Kidney (tissue), 14 donors: ENCODE data around the gene CACNB4. TPM values are rescaled to one million over a fixed set of nuclear protein-coding genes. Genes with fewer than 3 reads are reported as not detected.

Source experiments
- DNase-seq, 5 donors: peaks; one replicate each; pipeline ENCODE4 v3.0.0-alpha.2; 2013 to 2020
- FAIRE-seq: peaks from 2 replicates; lab custom pipeline; 2012; peaks lifted over from hg19 to GRCh38; lab: Jason Lieb, UNC
- H3K27ac ChIP-seq, 2 donors: one replicate each; pipeline ENCODE4 v1.7.0; 2013; ENCODE audit warnings: low read depth in 2 of 2, low read length in 2 of 2, inconsistent platforms in 1 of 2
- H3K27me3 ChIP-seq: one replicate; pipeline ENCODE4 v1.7.1; 2013; ENCODE audit warnings: low read length, inconsistent platforms; ENCODE audit not compliant: control insufficient read depth, insufficient read depth
- H3K36me3 ChIP-seq, 3 donors: one replicate each; pipeline versions ENCODE4 v1.7.0 to v1.7.1; 2013; ENCODE audit warnings: low read length in 3 of 3, control low read depth in 1 of 3, inconsistent platforms in 1 of 3; ENCODE audit not compliant: insufficient read depth in 3 of 3, control insufficient read depth in 2 of 3
- H3K4me1 ChIP-seq, 3 donors: one replicate each; pipeline versions ENCODE4 v1.7.0 to v1.7.1; 2013; ENCODE audit warnings: low read length in 3 of 3, inconsistent platforms in 1 of 3, low read depth in 1 of 3; ENCODE audit not compliant: control insufficient read depth in 2 of 3, insufficient read depth in 2 of 3
- H3K4me3 ChIP-seq, 3 donors: one replicate each; pipeline versions ENCODE4 v1.7.0 to v1.8.1; 2013; ENCODE audit warnings: low read length in 3 of 3, control low read depth in 1 of 3, inconsistent platforms in 1 of 3
- H3K9ac ChIP-seq, 3 donors: one replicate each; pipeline versions ENCODE4 v1.7.0 to v1.7.1; 2013; ENCODE audit warnings: low read length in 3 of 3, control low read depth in 1 of 3, inconsistent platforms in 1 of 3
- H3K9me3 ChIP-seq, 3 donors: one replicate each; pipeline versions ENCODE4 v1.7.0 to v1.7.1; 2013; ENCODE audit warnings: low read length in 3 of 3, control low read depth in 1 of 3, inconsistent platforms in 1 of 3; ENCODE audit not compliant: control insufficient read depth in 2 of 3, insufficient read depth in 1 of 3
- CTCF ChIP-seq: IDR thresholded peaks from 3 replicates; pipeline ENCODE4 v1.5.1; 2012; ENCODE audit warnings: mild to moderate bottlenecking, moderate library complexity, borderline replicate concordance; ENCODE audit not compliant: insufficient read depth; ENCODE audit errors: extremely low read depth
- intact Hi-C: fragments of 100-400 bp; cut with DNase I; formaldehyde crosslinking; loops from one replicate; pipeline ENCODE4 v1.11.1; 2022
- polyA plus RNA-seq: library from polyadenylated mRNA; stranded (reverse); fragments of 350-450 nt; fragmentation: Illumina TruSeq; extraction: RNeasy Lipid Tissue Mini Kit (QIAGEN cat#74804); gene quantifications from one replicate; pipeline ENCODE4 v1.2.3, GENCODE V29; 2014; ENCODE audit warnings: low read depth, low replicate concordance; ENCODE audit not compliant: insufficient read depth
- total RNA-seq: library from RNA; stranded (reverse); fragmentation: NEBNext Ultra II Directional; extraction: Animal tissue kit (Norgen Biotek cat#: 25700); gene quantifications from one replicate; pipeline ENCODE4 v1.2.1, GENCODE V29; 2021
- donor health status: control.
- donor health status: control.
- donor health status: control.
- donor health status: control.
- donor health status: control.
- donor health status: DM: yes; HTN: yes; CAD: no.
- donor health status: Normal renal cell carcinoma (clear cell type).

CACNB4 gene
- total and polyA plus RNA-seq, 2 donors from 2014 or later: 1.3 to 2.2 TPM

- Histone ChIP-seq H3K27me3 (no peaks in the 10 kb centered on the region), H3K4me1 (peaks cover 0 to 5% (median 3%) of the 10 kb centered on the region in 3 donors), H3K9ac (no peak overlapping the region), H3K4me3 (no peak overlapping the region), H3K36me3 (no peaks in the 10 kb centered on the region), H3K27ac (no peak overlapping the region), H3K9me3 (no peaks in the 10 kb centered on the region)
- DNase-seq: no peak
- TF ChIP-seq CTCF: no peak
- FAIRE-seq: no peak
- intact Hi-C loops: no loop called here
These were observed 125.6 kb downstream of the CACNB4 start for GRCh38 chr2:151973013-151973900.

- no peaks in the 10 kb centered on the region for H3K9me3 ChIP-seq
- intact Hi-C loops: no loop called here
- FAIRE-seq: no peak
- no peak overlapping the region for H3K27ac ChIP-seq
- H3K9ac ChIP-seq: no peak overlapping the region
- DNase-seq: no peak
- H3K4me1 ChIP-seq: peaks cover 0 to 5% (median 3%) of the 10 kb centered on the region in 3 donors
- H3K4me3 ChIP-seq: no peak overlapping the region
- no peaks in the 10 kb centered on the region for H3K36me3 ChIP-seq
- TF ChIP-seq CTCF: no peak
- H3K27me3 ChIP-seq: no peaks in the 10 kb centered on the region
These were observed 126.4 kb downstream of the CACNB4 start for GRCh38 chr2:151972241-151973012.

- DNase-seq: peak in 4 of 5 donors; percentile 51 to 73 (median 62)
- TF ChIP-seq CTCF: no peak
- H3K9ac ChIP-seq: no peak overlapping the region
- no peak overlapping the region for H3K27ac ChIP-seq
- H3K4me1 ChIP-seq: peaks cover 0 to 5% (median 3%) of the 10 kb centered on the region in 3 donors
- intact Hi-C loops: no loop called here
- H3K36me3 ChIP-seq: no peaks in the 10 kb centered on the region
- no peaks in the 10 kb centered on the region for H3K27me3 ChIP-seq
- no peak for FAIRE-seq
- no peaks in the 10 kb centered on the region for H3K9me3 ChIP-seq
- no peak overlapping the region for H3K4me3 ChIP-seq
These were observed 127.4 kb downstream of the CACNB4 start for GRCh38 chr2:151971301-151972051.
